Endodermal cell (in vitro differentiated cells): ENCODE results near the gene SMURF2. TPM values are rescaled to one million over a fixed set of nuclear protein-coding genes. Genes with fewer than 3 reads are reported as not detected.

Source experiments
- DNase-seq: peaks from one replicate; pipeline ENCODE4 v3.0.0-alpha.2; 2017
- H3K27ac ChIP-seq: 2 replicates; pipeline ENCODE4 v1.5.1; 2013; ENCODE audit warnings: mild to moderate bottlenecking, low read depth, low read length, moderate library complexity
- H3K27me3 ChIP-seq: 2 replicates; pipeline ENCODE4 v1.6.1; 2013; ENCODE audit warnings: mild to moderate bottlenecking, low read length, moderate library complexity; ENCODE audit not compliant: insufficient read depth, control insufficient read depth, poor library complexity, severe bottlenecking
- H3K36me3 ChIP-seq: 2 replicates; pipeline ENCODE4 v1.7.0; 2013; ENCODE audit warnings: mild to moderate bottlenecking, low read length, moderate library complexity; ENCODE audit not compliant: control insufficient read depth, insufficient read depth
- H3K4me1 ChIP-seq: one replicate; pipeline ENCODE4 v1.7.0; 2013; ENCODE audit warnings: low read length; ENCODE audit not compliant: control insufficient read depth, insufficient read depth
- H3K4me3 ChIP-seq: 2 replicates; pipeline ENCODE4 v1.5.1; 2013; ENCODE audit warnings: mild to moderate bottlenecking, low read length, moderate library complexity
- H3K9ac ChIP-seq: 2 replicates; pipeline ENCODE4 v1.6.1; 2013; ENCODE audit warnings: mild to moderate bottlenecking, low read length, moderate library complexity; ENCODE audit not compliant: poor library complexity, severe bottlenecking; ENCODE audit errors: extremely low read depth
- H3K9me3 ChIP-seq: 2 replicates; pipeline ENCODE4 v1.6.1; 2013; ENCODE audit warnings: mild to moderate bottlenecking, low read length, moderate library complexity; ENCODE audit not compliant: control insufficient read depth
- H3K27ac Mint-ChIP-seq: 2 replicates; pipeline ENCODE4 v1.8.0; 2020; ENCODE audit warnings: mixed read lengths
- H3K27me3 Mint-ChIP-seq: 2 replicates; pipeline ENCODE4 v1.8.0; 2021; ENCODE audit warnings: mild to moderate bottlenecking, mixed read lengths; ENCODE audit not compliant: insufficient read depth
- H3K36me3 Mint-ChIP-seq: 2 replicates; pipeline ENCODE4 v1.8.0; 2020; ENCODE audit warnings: low read depth, mixed read lengths
- H3K4me1 Mint-ChIP-seq: 2 replicates; pipeline ENCODE4 v1.8.0; 2020; ENCODE audit warnings: mixed read lengths
- H3K4me3 Mint-ChIP-seq: 2 replicates; pipeline ENCODE4 v1.8.0; 2020; ENCODE audit warnings: mild to moderate bottlenecking, moderate library complexity, mixed read lengths
- H3K9me3 Mint-ChIP-seq: 2 replicates; pipeline ENCODE4 v1.8.0; 2020; ENCODE audit warnings: mild to moderate bottlenecking, mixed read lengths
- WGBS, 2 experiments: methylation state at CpG; one replicate each; pipeline versions ENCODE4 v1.1.5 to v1.1.7; 2013; ENCODE audit warnings: missing lambda C conversion rate in 2 of 2, mixed read lengths in 1 of 2; ENCODE audit not compliant: insufficient coverage in 1 of 2, insufficient read length in 1 of 2; 5-methylcytosine and 5-hydroxymethylcytosine counted together
- total RNA-seq, 2 donors: library from RNA; stranded (reverse); fragmentation: NEBNext Ultra II Directional in 1 of 2; extraction: Animal tissue kit (Norgen Biotek cat#: 25700) in 1 of 2; gene quantifications; 2 replicates in 1 of 2; 3 replicates in 1 of 2; pipeline ENCODE4 v1.2.1, GENCODE V29; 2021
- TF ChIP-seq, protein P1 (sequence below): fragments of 200-600 bp; sonication (generic); conservative IDR thresholded peaks from 2 replicates; pipeline ENCODE4 v1.5.0; 2021; ENCODE audit warnings: antibody characterized with exemption, mild to moderate bottlenecking

The SMURF2 gene
- total RNA-seq, 2 donors from 2014 or later = 33.6 to 34.1 TPM

- Histone ChIP-seq H3K36me3 (peaks cover 69% of the 10 kb centered on the region), H3K4me1 (peaks cover 13% of the 10 kb centered on the region), H3K9me3 (no peaks in the 10 kb centered on the region), H3K27ac (no peak overlapping the region), H3K9ac (peak overlapping the region; percentile 100), H3K4me3 (peak overlapping the region; percentile 100), H3K27me3 (no peaks in the 10 kb centered on the region)
- peak overlapping the region; percentile 80 for H3K27ac Mint-ChIP-seq
- DNase-seq = no peak
- TF ChIP-seq, protein P1, sequence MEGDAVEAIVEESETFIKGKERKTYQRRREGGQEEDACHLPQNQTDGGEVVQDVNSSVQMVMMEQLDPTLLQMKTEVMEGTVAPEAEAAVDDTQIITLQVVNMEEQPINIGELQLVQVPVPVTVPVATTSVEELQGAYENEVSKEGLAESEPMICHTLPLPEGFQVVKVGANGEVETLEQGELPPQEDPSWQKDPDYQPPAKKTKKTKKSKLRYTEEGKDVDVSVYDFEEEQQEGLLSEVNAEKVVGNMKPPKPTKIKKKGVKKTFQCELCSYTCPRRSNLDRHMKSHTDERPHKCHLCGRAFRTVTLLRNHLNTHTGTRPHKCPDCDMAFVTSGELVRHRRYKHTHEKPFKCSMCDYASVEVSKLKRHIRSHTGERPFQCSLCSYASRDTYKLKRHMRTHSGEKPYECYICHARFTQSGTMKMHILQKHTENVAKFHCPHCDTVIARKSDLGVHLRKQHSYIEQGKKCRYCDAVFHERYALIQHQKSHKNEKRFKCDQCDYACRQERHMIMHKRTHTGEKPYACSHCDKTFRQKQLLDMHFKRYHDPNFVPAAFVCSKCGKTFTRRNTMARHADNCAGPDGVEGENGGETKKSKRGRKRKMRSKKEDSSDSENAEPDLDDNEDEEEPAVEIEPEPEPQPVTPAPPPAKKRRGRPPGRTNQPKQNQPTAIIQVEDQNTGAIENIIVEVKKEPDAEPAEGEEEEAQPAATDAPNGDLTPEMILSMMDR = no peak
- H3K36me3 Mint-ChIP-seq = peaks cover 73% of the 10 kb centered on the region
- 96 to 97% methylated on average over 5 of the region's 5 CpGs for WGBS, 2 experiments
- H3K27me3 Mint-ChIP-seq = no peaks in the 10 kb centered on the region
- H3K4me1 Mint-ChIP-seq = peaks cover 57% of the 10 kb centered on the region
- peak overlapping the region; percentile 100 for H3K4me3 Mint-ChIP-seq
- no peaks in the 10 kb centered on the region for H3K9me3 Mint-ChIP-seq
These were observed 158.8 kb downstream of the SMURF2 start for GRCh38 chr17:64503341-64503740.

DNA sequence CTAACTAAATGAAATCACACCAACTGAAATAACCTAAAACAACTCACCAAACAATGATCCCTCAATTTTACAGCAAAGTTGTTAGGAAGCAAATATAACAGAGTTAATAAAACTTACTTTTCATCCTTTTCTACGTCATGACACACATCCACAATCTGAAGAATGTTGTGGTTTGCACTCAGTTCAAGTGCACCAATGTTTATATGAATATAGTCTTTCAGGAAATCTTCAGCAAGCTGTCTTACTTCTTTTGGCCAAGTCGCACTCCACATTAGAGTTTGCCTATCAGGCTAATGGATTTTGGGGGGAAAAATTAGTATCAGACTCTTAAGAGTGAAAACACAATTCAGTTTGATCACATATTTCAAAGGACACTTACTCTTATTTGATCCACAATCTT, 159.3 kb downstream of the SMURF2 start:
- DNase-seq = no peak
- H3K27me3 Mint-ChIP-seq = no peaks in the 10 kb centered on the region
- H3K9me3 ChIP-seq = no peaks in the 10 kb centered on the region
- no peaks in the 10 kb centered on the region for H3K27me3 ChIP-seq
- WGBS, 2 experiments = 94 to 100% methylated on average over 2 of the region's 2 CpGs
- peak overlapping the region; percentile 100 for H3K9ac ChIP-seq
- H3K4me3 ChIP-seq = peak overlapping the region; percentile 100
- no peaks in the 10 kb centered on the region for H3K9me3 Mint-ChIP-seq
- H3K36me3 Mint-ChIP-seq = peaks cover 72% of the 10 kb centered on the region
- TF ChIP-seq, protein P1 = no peak
- H3K4me3 Mint-ChIP-seq = peak overlapping the region; percentile 100
- no peak overlapping the region for H3K27ac ChIP-seq
- peaks cover 74% of the 10 kb centered on the region for H3K36me3 ChIP-seq
- peaks cover 61% of the 10 kb centered on the region for H3K4me1 Mint-ChIP-seq
- peaks cover 13% of the 10 kb centered on the region for H3K4me1 ChIP-seq
- H3K27ac Mint-ChIP-seq = peak overlapping the region; percentile 83

DNA sequence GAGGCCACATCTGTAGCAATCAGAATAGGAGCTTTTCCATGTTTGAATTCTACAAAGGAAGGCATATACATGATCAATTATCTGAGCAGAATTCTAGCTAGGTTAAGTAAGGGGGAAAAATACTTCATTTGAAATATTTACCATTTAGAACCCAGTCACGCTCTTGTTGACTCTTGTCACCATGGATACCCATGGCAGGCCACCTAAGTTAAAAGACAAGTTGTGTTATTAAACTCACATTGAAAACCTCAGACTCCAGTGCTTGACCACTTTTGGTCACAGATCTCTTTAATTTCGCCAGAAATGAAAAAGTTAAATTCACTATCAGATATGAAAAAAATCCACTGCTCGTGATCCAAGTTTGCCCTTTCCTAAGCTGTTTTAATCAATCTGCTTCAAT, 160.1 kb downstream of the SMURF2 start:
- Mint-ChIP-seq H3K4me1 (peaks cover 63% of the 10 kb centered on the region), H3K27me3 (no peaks in the 10 kb centered on the region), H3K4me3 (no peak overlapping the region), H3K9me3 (no peaks in the 10 kb centered on the region), H3K36me3 (peaks cover 72% of the 10 kb centered on the region), H3K27ac (peak overlapping the region; percentile 88)
- Histone ChIP-seq H3K4me3 (peak overlapping the region; percentile 100), H3K27ac (no peak overlapping the region), H3K4me1 (peaks cover 13% of the 10 kb centered on the region), H3K27me3 (no peaks in the 10 kb centered on the region), H3K9ac (peak overlapping the region; percentile 100), H3K36me3 (peaks cover 74% of the 10 kb centered on the region), H3K9me3 (no peaks in the 10 kb centered on the region)
- 89 to 95% methylated on average over 3 of the region's 3 CpGs for WGBS, 2 experiments
- DNase-seq = no peak
- TF ChIP-seq, protein P1 = no peak
